Psoas muscle (tissue), 8 donors: ENCODE results near the gene CUL4B. TPM values are rescaled to one million over a fixed set of nuclear protein-coding genes. Genes with fewer than 3 reads are reported as not detected.
A peak's percentile ranks its signal among the peaks of the same experiment; 100 is the strongest.

Experiments
- ATAC-seq, 4 donors: fragments of 200-7000 bp; cut with Tn5 transposase; one replicate each; pipeline ENCODE4 v1.9.1; 2020; ENCODE audit warnings: moderate library complexity in 3 of 4, mild to moderate bottlenecking in 2 of 4
- DNase-seq, 2 donors: peaks; one replicate each; pipeline ENCODE4 v3.0.0-alpha.2; 2020
- H3K27ac ChIP-seq: fragments of 200-600 bp; one replicate; pipeline ENCODE4 v1.8.0; 2022
- H3K27me3 ChIP-seq, 3 donors: fragments of 200-600 bp in 1 of 3; one replicate each; pipeline versions ENCODE4 v1.6.1 to v1.8.0; 2013 to 2022; ENCODE audit warnings: low read length in 2 of 3, mild to moderate bottlenecking in 2 of 3, moderate library complexity in 1 of 3; ENCODE audit not compliant: insufficient read depth in 3 of 3
- H3K36me3 ChIP-seq, 2 donors: fragments of 200-600 bp in 1 of 2; one replicate each; pipeline versions ENCODE4 v1.6.1 to v1.8.0; 2013 to 2022; ENCODE audit warnings: low read depth in 1 of 2, mild to moderate bottlenecking in 1 of 2, moderate library complexity in 1 of 2; ENCODE audit not compliant: insufficient read depth in 1 of 2
- H3K4me1 ChIP-seq: fragments of 200-600 bp; one replicate; pipeline ENCODE4 v1.8.0; 2022
- H3K4me3 ChIP-seq: fragments of 200-600 bp; one replicate; pipeline ENCODE4 v1.8.0; 2022; ENCODE audit warnings: mild to moderate bottlenecking
- H3K9me3 ChIP-seq: fragments of 200-600 bp; one replicate; pipeline ENCODE4 v1.8.0; 2022
- CTCF ChIP-seq: fragments of 200-600 bp; IDR thresholded peaks from one replicate; pipeline ENCODE4 v1.8.0; 2022; ENCODE audit warnings: antibody characterized with exemption
- WGBS, 3 donors: extraction: QIAGEN DNeasy Blood & Tissue Kit; methylation state at CpG; one replicate each; pipeline versions ENCODE4 v1.1.6 to v1.1.7; 2013; 5-methylcytosine and 5-hydroxymethylcytosine counted together
- intact Hi-C, 2 donors: fragments of 100-400 bp; cut with DNase I; formaldehyde crosslinking; loops; one replicate each; pipeline versions ENCODE4 v1.11.0 to v1.14.2; 2022
- polyA plus RNA-seq, 3 donors: library from polyadenylated mRNA; stranded (reverse); fragments of 200-250 nt; gene quantifications; one replicate each; pipeline ENCODE4 v1.2.3, GENCODE V29; 2013
- total RNA-seq, 4 donors: library from RNA; stranded (reverse); fragmentation: NEBNext Ultra II Directional in 2 of 4; extraction: Animal tissue kit (Norgen Biotek cat#: 25700) in 2 of 4; gene quantifications; one replicate each; pipeline versions ENCODE4 v1.2.1 to v1.2.4, GENCODE V29; 2021 to 2023
- donor health status: healthy with polysubstance abuse.
- donor health status: DM: no; HTN: no; CAD: no; lungs with moderate emphysema.
- donor health status: Bipolar disorder and iron deficiency.
- donor health status: healthy.
- donor health status: DM: yes; HTN: yes; CAD: no.
- donor health status: DM: no; HTN: no; CAD: no.
- donor health status: DM: no; HTN: no; CAD: no.
- donor health status: DM: yes; HTN: yes; CAD: no.

The CUL4B gene
- total and polyA plus RNA-seq, 7 donors, result 6.0 to 13.1 (median 11.1) TPM

- H3K36me3 ChIP-seq, result peaks cover 0 to 9% of the 10 kb centered on the region in 2 donors
- ATAC-seq (peak in 3 of 4 donors; percentile 29 to 72 (median 53)), DNase-seq (no peak)
- H3K27ac ChIP-seq, result peak overlapping the region; percentile 94
- intact Hi-C loops, result loop anchor here (2.0 kb wide), 2 partner anchors 44 to 70 kb away; partner anchors contain the start of genes C1GALT1C1 (in 1 of the 2) and MCTS1 (in 1 of the 2)
- no peak for TF ChIP-seq CTCF
- peaks cover 15% of the 10 kb centered on the region for H3K4me1 ChIP-seq
- H3K27me3 ChIP-seq, result no peaks in the 10 kb centered on the region
- H3K9me3 ChIP-seq, result no peaks in the 10 kb centered on the region
- 0 to 24% (median 0%) methylated on average over 7 to 10 of the region's 10 CpGs for WGBS, 3 donors
- H3K4me3 ChIP-seq, result peak overlapping the region; percentile 68
Observed at GRCh38 chrX:120560405-120560841, 339 bp downstream of the CUL4B start.

GRCh38 chrX:120559804-120560203 is 958 bp downstream of the CUL4B start:
- intact Hi-C loops, result loop anchor here (2.0 kb wide), 2 partner anchors 45 to 71 kb away; partner anchors contain the start of genes C1GALT1C1 (in 1 of the 2) and MCTS1 (in 1 of the 2)
- Histone ChIP-seq H3K27me3 (no peaks in the 10 kb centered on the region), H3K4me3 (peak overlapping the region; percentile 68), H3K36me3 (peaks cover 0 to 11% of the 10 kb centered on the region in 2 donors), H3K9me3 (no peaks in the 10 kb centered on the region), H3K27ac (peak overlapping the region; percentile 94), H3K4me1 (peaks cover 15% of the 10 kb centered on the region)
- ATAC-seq (no peak), DNase-seq (no peak)
- WGBS, 3 donors, result 0 to 39% (median 0%) methylated on average over 7 of the region's 7 CpGs
- no peak for TF ChIP-seq CTCF

GRCh38 chrX:120556251-120556650 is 4.5 kb downstream of the CUL4B start:
- DNase-seq (no peak), ATAC-seq (no peak)
- H3K27me3 ChIP-seq, result no peaks in the 10 kb centered on the region
- intact Hi-C loops, result no loop called here
- H3K27ac ChIP-seq, result no peak overlapping the region
- no peak for TF ChIP-seq CTCF
- H3K4me1 ChIP-seq, result peaks cover 7% of the 10 kb centered on the region
- H3K9me3 ChIP-seq, result no peaks in the 10 kb centered on the region
- WGBS, 3 donors, result 82 to 95% (median 94%) methylated on average over 5 of the region's 5 CpGs
- H3K36me3 ChIP-seq, result peaks cover 0 to 11% of the 10 kb centered on the region in 2 donors
- no peak overlapping the region for H3K4me3 ChIP-seq

- 69 to 90% (median 85%) methylated on average over 11 to 12 of the region's 12 CpGs for WGBS, 3 donors
- Histone ChIP-seq H3K4me1 (no peaks in the 10 kb centered on the region), H3K9me3 (no peaks in the 10 kb centered on the region), H3K27ac (peak overlapping the region; percentile 13), H3K36me3 (peaks cover 0 to 14% of the 10 kb centered on the region in 2 donors), H3K27me3 (no peaks in the 10 kb centered on the region), H3K4me3 (no peak overlapping the region)
- peak; percentile 43 to 77 (median 71) for ATAC-seq
- intact Hi-C loops, result no loop called here
- DNase-seq, result no peak
- TF ChIP-seq CTCF, result no peak
Observed at GRCh38 chrX:120549483-120550452, 11.0 kb downstream of the CUL4B start.
